ENCODE results near the gene SFTPA1.
"Not testable (repeated sequence)": the region's sequence is repeated elsewhere in the genome, so short reads cannot be mapped to it uniquely, and the experiment has no call there.

Gene SFTPA1

DNA sequence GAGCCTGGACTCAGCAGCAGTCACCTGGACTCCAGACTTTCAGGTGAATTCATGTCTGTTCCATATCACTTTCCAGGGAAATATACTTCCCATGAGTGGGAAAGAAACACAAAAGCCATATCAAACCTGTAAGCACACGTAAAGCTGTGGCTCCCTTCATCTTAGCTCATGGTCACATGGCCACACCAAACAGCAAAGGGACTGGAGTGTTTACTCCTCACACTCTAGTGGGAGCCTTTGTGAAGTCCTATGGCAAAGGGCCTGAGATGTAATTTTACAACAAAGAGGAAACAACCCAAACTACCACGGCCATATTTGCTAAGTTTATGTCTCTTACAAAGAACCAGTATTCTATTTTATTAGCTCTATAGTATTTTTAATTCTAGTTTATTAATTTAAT is 16.3 kb downstream of the SFTPA1 start:
- H3K27ac ChIP-seq = no peak overlapping the region
- no peak for TF ChIP-seq CTCF (conservative IDR thresholded peaks at IDR 0.05)

GRCh38 chr10:79628083-79628482 is 17.3 kb downstream of the SFTPA1 start:
- H3K27ac ChIP-seq = no peak overlapping the region
- no peak for TF ChIP-seq CTCF (conservative IDR thresholded peaks at IDR 0.05)

DNA sequence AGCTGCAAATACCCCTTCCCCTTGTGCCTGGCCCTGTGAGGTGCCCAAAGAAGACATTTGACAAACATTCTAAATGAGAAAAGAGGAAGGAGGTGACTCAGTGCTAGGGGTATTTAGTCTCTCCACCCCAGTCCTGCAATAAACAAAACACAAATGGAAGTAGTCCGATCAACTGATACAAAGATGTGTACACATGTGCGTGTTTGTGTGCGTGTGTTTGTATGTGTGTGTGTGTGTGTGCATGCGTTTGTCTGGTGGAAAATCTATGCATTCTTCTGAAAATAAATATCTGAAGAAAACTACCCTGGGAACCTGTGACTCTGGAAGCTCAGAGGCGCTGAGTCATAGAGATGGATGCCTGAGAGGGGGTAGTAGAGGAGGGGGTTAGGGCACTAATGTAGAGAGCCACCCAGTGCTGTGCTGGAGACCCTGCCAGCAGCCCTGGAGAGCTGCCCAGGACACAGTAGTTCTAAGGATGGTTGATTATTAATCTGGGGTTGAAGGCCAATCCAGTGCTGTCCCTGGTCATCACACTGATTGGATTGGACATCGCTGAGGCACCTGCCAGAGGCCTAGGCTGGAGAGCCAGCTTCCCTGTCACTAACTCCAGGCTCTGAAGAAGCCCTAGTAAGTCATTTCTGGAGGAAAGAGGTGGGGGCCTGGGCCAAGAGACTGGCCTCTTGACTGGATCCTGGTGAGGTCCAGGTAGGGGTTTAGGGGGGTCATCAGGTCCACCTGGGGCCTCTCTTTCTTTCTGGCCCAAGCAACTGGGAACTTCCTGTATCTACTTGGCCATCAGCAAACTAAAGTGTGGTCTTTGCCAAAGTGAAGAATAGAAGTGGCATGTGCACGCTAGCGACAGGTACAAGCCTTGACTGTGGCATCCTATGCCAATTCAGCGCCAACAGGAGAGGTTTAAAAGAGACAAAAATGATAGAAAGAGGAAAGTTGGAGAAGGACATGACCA is 18.5 kb downstream of the SFTPA1 start:
- no peak overlapping the region for H3K27ac ChIP-seq
- no peak for TF ChIP-seq CTCF (conservative IDR thresholded peaks at IDR 0.05)

DNA sequence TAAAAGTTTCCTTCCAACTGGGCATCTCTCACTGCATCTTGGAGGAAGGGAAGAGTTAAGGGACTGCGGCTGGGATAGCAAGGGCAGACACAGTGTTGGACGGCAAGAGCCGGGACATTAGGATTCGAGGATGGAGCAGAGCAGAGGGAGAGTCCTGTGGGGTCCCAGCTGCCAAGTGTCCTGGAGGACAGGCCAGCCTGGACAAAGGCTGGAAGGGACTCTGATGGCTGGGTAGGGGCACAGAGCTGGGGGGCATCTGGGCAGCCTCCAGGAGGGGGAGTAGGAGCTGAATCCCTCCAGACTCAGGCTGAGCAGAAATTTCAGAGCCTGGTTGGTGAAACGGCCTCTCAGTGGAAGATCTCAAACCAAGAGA is 19.2 kb downstream of the SFTPA1 start:
- no peak for TF ChIP-seq CTCF (conservative IDR thresholded peaks at IDR 0.05)
- H3K27ac ChIP-seq = no peak overlapping the region

DNA sequence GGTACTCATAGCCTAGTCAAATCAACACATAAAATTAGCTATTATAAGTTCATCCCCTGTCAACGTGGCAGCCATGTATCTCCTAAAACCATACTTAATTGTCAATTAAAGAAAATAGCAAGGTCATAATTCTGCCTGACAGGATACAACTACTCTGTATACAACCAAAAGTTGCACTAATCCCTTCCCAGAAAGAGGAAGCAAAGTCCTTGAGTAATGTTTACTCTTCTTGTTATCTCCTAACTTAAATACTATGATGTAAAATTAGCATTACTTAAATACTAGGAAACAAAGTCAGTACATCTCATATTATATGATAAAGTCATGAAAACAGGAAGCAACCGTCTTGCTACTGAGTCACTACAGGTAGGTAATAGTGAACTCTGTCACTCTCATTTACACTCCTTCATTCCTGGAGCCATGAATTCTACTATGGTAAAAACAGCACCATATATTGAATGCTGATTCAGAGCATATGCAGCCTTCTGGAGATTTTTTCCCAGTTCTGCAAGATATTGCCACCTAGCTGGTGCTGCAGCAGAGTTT is 26.0 kb downstream of the SFTPA1 start:
- H3K27ac ChIP-seq = not testable (repeated sequence)

DNA sequence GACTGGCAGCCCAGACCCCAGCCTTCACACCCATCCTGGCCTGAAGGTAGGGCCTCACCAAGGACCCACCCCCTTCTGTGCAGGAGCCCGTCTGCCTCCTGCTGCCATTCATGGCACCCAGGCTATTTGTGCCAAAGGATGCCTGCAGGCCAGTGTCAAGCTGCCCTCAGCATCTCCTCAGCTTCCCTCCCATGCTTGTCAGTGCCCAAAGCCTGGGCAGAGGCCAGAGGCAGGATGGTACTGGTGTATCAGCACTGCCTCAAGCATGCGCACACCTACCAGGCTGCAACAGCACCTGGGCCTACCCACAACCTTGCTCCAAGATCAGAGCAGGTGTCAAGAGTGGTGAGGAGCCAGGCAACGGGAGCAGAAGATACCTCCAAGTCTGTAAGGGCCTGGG is 27.6 kb downstream of the SFTPA1 start:
- H3K27ac ChIP-seq = no peak overlapping the region
- no peak for TF ChIP-seq CTCF (conservative IDR thresholded peaks at IDR 0.05)

GRCh38 chr10:79652695-79653094 is 42.0 kb downstream of the SFTPA1 start:
- not testable (repeated sequence) for H3K27ac ChIP-seq

- H3K27ac ChIP-seq = not testable (repeated sequence)
Observed at GRCh38 chr10:79663287-79663686, 52.5 kb downstream of the SFTPA1 start.

- not testable (repeated sequence) for H3K27ac ChIP-seq
Observed at GRCh38 chr10:79664686-79665085, 53.9 kb downstream of the SFTPA1 start.
